Activated T-cell treated with anti-CD3 and anti-CD28 coated beads, Interleukin-2, amount 50 U/mL, for 1 hour (primary cell): Measurements from ENCODE around the gene SLC24A3.

Source experiments
- DNase-seq: peaks from one replicate; pipeline ENCODE4 v3.0.0-alpha.2; 2020

Gene SLC24A3

GRCh38 chr20:19272976-19273654 lies 60.7 kb downstream of the SLC24A3 start:
- DNase-seq: no peak

- no peak for DNase-seq
Measured at GRCh38 chr20:19274001-19274400, 61.6 kb downstream of the SLC24A3 start.

GRCh38 chr20:19274412-19275015 lies 62.1 kb downstream of the SLC24A3 start:
- DNase-seq: no peak

- DNase-seq: no peak
Measured at GRCh38 chr20:19275038-19275629, 62.7 kb downstream of the SLC24A3 start.

- DNase-seq: no peak
Measured at GRCh38 chr20:19275630-19276071, 63.2 kb downstream of the SLC24A3 start.

- no peak for DNase-seq
Measured at GRCh38 chr20:19277381-19277780, 64.9 kb downstream of the SLC24A3 start.

GRCh38 chr20:19283490-19284025 lies 71.1 kb downstream of the SLC24A3 start:
- no peak for DNase-seq

GRCh38 chr20:19284400-19285178 lies 72.1 kb downstream of the SLC24A3 start:
- DNase-seq: no peak

GRCh38 chr20:19285436-19285835 lies 73.0 kb downstream of the SLC24A3 start:
- DNase-seq: no peak

- no peak for DNase-seq
Measured at GRCh38 chr20:19288061-19288460, 75.6 kb downstream of the SLC24A3 start.

GRCh38 chr20:19288636-19289035 lies 76.2 kb downstream of the SLC24A3 start:
- DNase-seq: no peak

GRCh38 chr20:19289451-19289850 lies 77.0 kb downstream of the SLC24A3 start:
- DNase-seq: no peak

GRCh38 chr20:19291024-19291817 lies 78.8 kb downstream of the SLC24A3 start:
- DNase-seq: no peak

GRCh38 chr20:19291818-19292132 lies 79.3 kb downstream of the SLC24A3 start:
- DNase-seq: no peak

- no peak for DNase-seq
Measured at GRCh38 chr20:19292254-19292653, 79.8 kb downstream of the SLC24A3 start.

GRCh38 chr20:19295076-19295475 lies 82.6 kb downstream of the SLC24A3 start:
- no peak for DNase-seq

- no peak for DNase-seq
Measured at GRCh38 chr20:19298652-19299051, 86.2 kb downstream of the SLC24A3 start.

- no peak for DNase-seq
Measured at GRCh38 chr20:19300395-19300794, 88.0 kb downstream of the SLC24A3 start.

GRCh38 chr20:19301142-19301541 lies 88.7 kb downstream of the SLC24A3 start:
- no peak for DNase-seq

GRCh38 chr20:19301843-19302242 lies 89.4 kb downstream of the SLC24A3 start:
- DNase-seq: no peak

GRCh38 chr20:19302714-19303113 lies 90.3 kb downstream of the SLC24A3 start:
- no peak for DNase-seq

- DNase-seq: no peak
Measured at GRCh38 chr20:19304389-19304788, 91.9 kb downstream of the SLC24A3 start.
